ENCODE data around the gene XK.

DNA sequence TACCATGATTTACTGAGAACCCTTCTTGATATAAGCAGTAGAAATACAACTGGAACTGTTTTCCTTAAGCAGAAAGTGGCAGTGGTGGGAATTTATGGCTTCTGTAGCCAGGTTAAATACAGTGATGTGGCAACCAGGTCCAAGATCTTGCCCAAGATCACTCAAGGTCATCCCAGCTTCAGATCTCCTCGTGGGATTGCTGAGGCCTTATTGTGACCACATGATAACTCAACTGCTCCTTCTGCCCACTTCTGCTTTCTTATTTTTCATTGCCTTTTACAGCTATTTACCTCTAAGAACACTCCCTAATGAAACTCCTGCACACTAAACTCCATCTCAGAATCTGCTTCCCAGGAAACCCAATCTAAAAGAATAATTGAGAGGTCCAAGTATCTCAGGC, 81.8 kb downstream of the XK start:
- TF ChIP-seq BHLHE40 (IDR thresholded peaks at IDR 0.05; ENCODE audit: low read length) (no peak), RAD51 (IDR thresholded peaks at IDR 0.05; ENCODE audit: borderline replicate concordance, low read depth) (no peak), NRF1 (conservative IDR thresholded peaks at IDR 0.05 in 1 of 2, IDR thresholded peaks at IDR 0.05 in 1 of 2) (no peak), HDGF (IDR thresholded peaks at IDR 0.05) (no peak), CREM (IDR thresholded peaks at IDR 0.05; ENCODE audit: low read depth) (no peak), MAX (CRISPR knock-in tag; IDR thresholded peaks at IDR 0.05) (no peak), TBL1XR1 (IDR thresholded peaks at IDR 0.05; ENCODE audit: low read length in 2 of 2) (no peak), ELF2 (CRISPR knock-in tag; IDR thresholded peaks at IDR 0.05) (no peak), RAD21 (CRISPR knock-in tag; conservative IDR thresholded peaks at IDR 0.05 in 1 of 2, IDR thresholded peaks at IDR 0.05 in 1 of 2) (no peak)
- TF ChIP-seq, protein P1, sequence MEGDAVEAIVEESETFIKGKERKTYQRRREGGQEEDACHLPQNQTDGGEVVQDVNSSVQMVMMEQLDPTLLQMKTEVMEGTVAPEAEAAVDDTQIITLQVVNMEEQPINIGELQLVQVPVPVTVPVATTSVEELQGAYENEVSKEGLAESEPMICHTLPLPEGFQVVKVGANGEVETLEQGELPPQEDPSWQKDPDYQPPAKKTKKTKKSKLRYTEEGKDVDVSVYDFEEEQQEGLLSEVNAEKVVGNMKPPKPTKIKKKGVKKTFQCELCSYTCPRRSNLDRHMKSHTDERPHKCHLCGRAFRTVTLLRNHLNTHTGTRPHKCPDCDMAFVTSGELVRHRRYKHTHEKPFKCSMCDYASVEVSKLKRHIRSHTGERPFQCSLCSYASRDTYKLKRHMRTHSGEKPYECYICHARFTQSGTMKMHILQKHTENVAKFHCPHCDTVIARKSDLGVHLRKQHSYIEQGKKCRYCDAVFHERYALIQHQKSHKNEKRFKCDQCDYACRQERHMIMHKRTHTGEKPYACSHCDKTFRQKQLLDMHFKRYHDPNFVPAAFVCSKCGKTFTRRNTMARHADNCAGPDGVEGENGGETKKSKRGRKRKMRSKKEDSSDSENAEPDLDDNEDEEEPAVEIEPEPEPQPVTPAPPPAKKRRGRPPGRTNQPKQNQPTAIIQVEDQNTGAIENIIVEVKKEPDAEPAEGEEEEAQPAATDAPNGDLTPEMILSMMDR (IDR thresholded peaks at IDR 0.05 in 2 of 3, conservative IDR thresholded peaks at IDR 0.05 in 1 of 3; ENCODE audit: insufficient read depth in 2 of 3, low read depth in 1 of 3, low read length in 3 of 3): no peak

All from K562 (cell line).